Activated CD4-positive, CD25-positive, alpha-beta regulatory T cell treated with anti-CD3 and anti-CD28 coated beads, Interleukin-2, amount 50 U/mL, for 24 hours (primary cell): ENCODE measurements around the gene MED12L.

Source experiments
- ATAC-seq, 2 donors: fragments of 150-1000 bp; cut with Tn5 transposase; one replicate each; pipeline ENCODE4 v1.10.0; 2021; ENCODE audit warnings: mild to moderate bottlenecking in 1 of 2, moderate library complexity in 1 of 2

Gene MED12L

GRCh38 chr3:151086484-151087456 is 1.3 kb downstream of the MED12L start:
- peak; percentile 71 to 77 for ATAC-seq

- ATAC-seq, result no peak
Measured at GRCh38 chr3:151087648-151088047, 2.2 kb downstream of the MED12L start.

GRCh38 chr3:151091685-151092345 is 6.4 kb downstream of the MED12L start:
- ATAC-seq, result no peak

GRCh38 chr3:151093148-151093547 is 7.7 kb downstream of the MED12L start:
- ATAC-seq, result no peak

GRCh38 chr3:151093905-151094304 is 8.4 kb downstream of the MED12L start:
- no peak for ATAC-seq

GRCh38 chr3:151096716-151097115 is 11.3 kb downstream of the MED12L start:
- ATAC-seq, result no peak

GRCh38 chr3:151100076-151100475 is 14.6 kb downstream of the MED12L start:
- no peak for ATAC-seq

GRCh38 chr3:151101270-151101969 is 16.0 kb downstream of the MED12L start:
- no peak for ATAC-seq

- ATAC-seq, result no peak
Measured at GRCh38 chr3:151106311-151106710, 20.8 kb downstream of the MED12L start.

- no peak for ATAC-seq
Measured at GRCh38 chr3:151107177-151107576, 21.7 kb downstream of the MED12L start.

GRCh38 chr3:151107701-151108100 is 22.2 kb downstream of the MED12L start:
- ATAC-seq, result no peak

- no peak for ATAC-seq
Measured at GRCh38 chr3:151109286-151109800, 23.9 kb downstream of the MED12L start.

GRCh38 chr3:151112731-151113130 is 27.3 kb downstream of the MED12L start:
- ATAC-seq, result no peak

- ATAC-seq, result no peak
Measured at GRCh38 chr3:151113343-151113742, 27.9 kb downstream of the MED12L start.

GRCh38 chr3:151117047-151117446 is 31.6 kb downstream of the MED12L start:
- no peak for ATAC-seq

- ATAC-seq, result no peak
Measured at GRCh38 chr3:151119188-151119587, 33.7 kb downstream of the MED12L start.

GRCh38 chr3:151120409-151120808 is 34.9 kb downstream of the MED12L start:
- no peak for ATAC-seq

- no peak for ATAC-seq
Measured at GRCh38 chr3:151121016-151121415, 35.6 kb downstream of the MED12L start.

- no peak for ATAC-seq
Measured at GRCh38 chr3:151123827-151124226, 38.4 kb downstream of the MED12L start.

- no peak for ATAC-seq
Measured at GRCh38 chr3:151124476-151124875, 39.0 kb downstream of the MED12L start.

- ATAC-seq, result no peak
Measured at GRCh38 chr3:151130428-151130827, 45.0 kb downstream of the MED12L start.

GRCh38 chr3:151133175-151133574 is 47.7 kb downstream of the MED12L start:
- ATAC-seq, result no peak

- no peak for ATAC-seq
Measured at GRCh38 chr3:151133917-151134450, 48.5 kb downstream of the MED12L start.
